Right atrium auricular region (tissue), 2 donors: ENCODE measurements around the gene RERE. TPM values are rescaled to one million over a fixed set of nuclear protein-coding genes. Genes with fewer than 3 reads are reported as not detected.

Experiments
- DNase-seq: peaks from one replicate; pipeline ENCODE4 v3.0.0-alpha.2; 2019; ENCODE audit warnings: low spot score
- H3K27ac ChIP-seq, 2 donors: fragments of 200-600 bp; sonication (generic); 1 replicate in 1 of 2; 2 replicates in 1 of 2; pipeline ENCODE4 v1.5.1; 2016 to 2019
- H3K27me3 ChIP-seq, 2 donors: fragments of 200-600 bp; sonication (generic); one replicate each; pipeline versions ENCODE4 v1.5.1 to v1.6.0; 2017 to 2019
- H3K36me3 ChIP-seq: fragments of 200-600 bp; sonication (generic); one replicate; pipeline ENCODE4 v1.5.1; 2016
- H3K4me1 ChIP-seq, 2 donors: fragments of 200-600 bp; sonication (generic); one replicate each; pipeline versions ENCODE4 v1.5.1 to v1.6.0; 2017 to 2019
- H3K4me3 ChIP-seq, 2 donors: fragments of 200-600 bp; sonication (generic); 1 replicate in 1 of 2; 2 replicates in 1 of 2; pipeline ENCODE4 v1.5.1; 2017 to 2019; ENCODE audit warnings: mild to moderate bottlenecking in 1 of 2, moderate library complexity in 1 of 2
- H3K9me3 ChIP-seq, 2 donors: fragments of 200-600 bp; sonication (generic); one replicate each; pipeline ENCODE4 v1.5.1; 2019
- CTCF ChIP-seq, 2 donors: fragments of 200-600 bp; sonication (generic); IDR thresholded peaks; one replicate each; pipeline ENCODE4 v1.5.1; 2019; ENCODE audit warnings: antibody characterized with exemption in 2 of 2
- total RNA-seq, 2 donors: library from RNA; depleted of rRNA; stranded (reverse); fragments of >200 nt; gene quantifications; one replicate each; pipeline ENCODE4 v1.1.0, GENCODE V29; 2016

RERE gene
- total RNA-seq, 2 donors from 2014 or later = 99.8 to 125 TPM

- Histone ChIP-seq H3K4me3 (no peak overlapping the region), H3K27ac (peak overlapping the region; percentile 29 to 86), H3K4me1 (peaks cover 0 to 82% of the 10 kb centered on the region in 2 donors), H3K9me3 (no peaks in the 10 kb centered on the region), H3K36me3 (peaks cover 28% of the 10 kb centered on the region), H3K27me3 (no peaks in the 10 kb centered on the region)
- DNase-seq = no peak
- no peak for TF ChIP-seq CTCF (IDR thresholded peaks at IDR 0.05)
These were observed 426.7 kb downstream of the RERE start for GRCh38 chr1:8390707-8391106.

DNA sequence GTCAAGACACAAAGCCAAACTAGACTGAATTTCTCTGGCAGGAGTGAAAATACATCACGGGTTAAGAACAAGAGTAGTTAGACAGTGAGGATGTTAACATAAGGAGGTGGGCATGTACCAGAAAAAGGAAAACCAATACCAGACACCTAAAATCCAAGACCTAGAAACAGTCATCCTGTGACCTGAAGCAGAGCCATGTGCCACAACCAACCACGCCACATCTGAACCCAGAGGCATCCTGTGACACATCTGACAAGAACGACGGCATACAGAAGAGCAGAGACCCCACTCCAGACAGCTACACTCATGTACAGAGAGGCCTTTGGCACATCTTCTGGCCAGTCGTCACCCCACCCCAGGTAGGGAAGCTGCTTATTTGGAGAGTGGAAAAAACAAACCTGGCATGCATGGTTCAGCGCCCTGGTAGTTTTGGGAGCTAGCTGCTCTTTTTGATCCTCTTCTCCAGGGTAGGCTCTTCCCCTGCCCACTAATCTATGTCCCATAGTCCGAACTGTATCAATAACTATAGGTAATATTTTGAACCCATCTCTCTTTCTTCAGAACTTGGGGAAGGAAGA lies 427.4 kb downstream of the RERE start:
- no peak for DNase-seq
- TF ChIP-seq CTCF (IDR thresholded peaks at IDR 0.05) = no peak
- H3K27ac ChIP-seq = peak overlapping the region; percentile 42 to 86
- peaks cover 0 to 82% of the 10 kb centered on the region in 2 donors for H3K4me1 ChIP-seq
- H3K4me3 ChIP-seq = no peak overlapping the region
- no peaks in the 10 kb centered on the region for H3K9me3 ChIP-seq
- peaks cover 21% of the 10 kb centered on the region for H3K36me3 ChIP-seq
- no peaks in the 10 kb centered on the region for H3K27me3 ChIP-seq

DNA sequence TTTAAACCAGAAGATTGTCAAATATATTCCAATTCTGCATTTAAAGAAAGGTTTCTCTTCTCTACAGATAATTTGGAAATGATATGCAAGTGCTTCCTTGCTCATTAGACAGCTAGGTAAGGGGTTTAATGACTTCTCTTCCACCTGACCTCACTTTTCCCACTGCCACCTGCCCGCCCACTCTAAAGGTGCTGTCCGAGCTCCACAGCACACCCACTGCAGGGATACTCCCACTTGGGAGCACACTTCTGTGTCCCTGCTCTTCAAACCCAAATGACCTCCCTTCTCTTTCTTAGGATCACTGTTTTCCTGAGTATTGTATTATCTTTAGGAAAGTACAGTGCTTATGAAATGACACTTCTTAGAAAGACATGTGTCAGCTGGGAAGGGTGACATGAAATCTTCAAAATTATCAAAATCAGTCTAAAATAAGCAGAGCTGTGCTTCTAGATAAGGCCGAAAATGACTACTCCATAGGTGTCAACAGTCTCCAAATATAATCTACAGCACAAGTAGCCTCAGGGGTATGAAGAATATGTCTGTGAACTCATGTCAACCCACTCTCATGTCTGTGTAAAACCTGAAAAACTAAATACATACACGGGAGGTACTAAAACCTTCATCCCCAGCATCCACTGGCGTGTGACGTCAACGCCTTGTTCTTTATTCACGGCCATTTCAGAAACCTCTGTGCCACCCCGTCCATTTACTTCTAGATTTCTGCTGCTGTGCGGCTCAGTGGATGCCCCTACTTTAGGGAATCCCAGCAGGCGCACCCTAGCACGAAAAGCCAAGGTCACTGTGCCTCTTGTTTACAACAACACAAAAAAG lies 428.5 kb downstream of the RERE start:
- no peak for DNase-seq
- H3K4me1 ChIP-seq = peaks cover 0 to 82% of the 10 kb centered on the region in 2 donors

GRCh38 chr1:8386247-8386646 lies 431.2 kb downstream of the RERE start:
- no peak for TF ChIP-seq CTCF (IDR thresholded peaks at IDR 0.05)
- Histone ChIP-seq H3K27me3 (no peaks in the 10 kb centered on the region), H3K4me3 (no peak overlapping the region), H3K4me1 (peaks cover 0 to 82% of the 10 kb centered on the region in 2 donors), H3K36me3 (peaks cover 20% of the 10 kb centered on the region), H3K9me3 (no peaks in the 10 kb centered on the region), H3K27ac (peak overlapping the region in 1 of 2 donors; percentile 48)
- DNase-seq = no peak

More for the DNA sequence above, 428.5 kb downstream of the RERE start:
- Histone ChIP-seq H3K9me3 (no peaks in the 10 kb centered on the region), H3K36me3 (peaks cover 27% of the 10 kb centered on the region), H3K27me3 (no peaks in the 10 kb centered on the region), H3K4me3 (no peak overlapping the region), H3K27ac (peak overlapping the region in 1 of 2 donors; percentile 86)
- TF ChIP-seq CTCF (IDR thresholded peaks at IDR 0.05) = no peak

GRCh38 chr1:8384577-8384976 lies 432.9 kb downstream of the RERE start:
- DNase-seq = no peak
- peaks cover 0 to 85% of the 10 kb centered on the region in 2 donors for H3K4me1 ChIP-seq
- peak overlapping the region; percentile 57 to 58 for H3K27ac ChIP-seq
- no peak overlapping the region for H3K4me3 ChIP-seq
- no peak for TF ChIP-seq CTCF (IDR thresholded peaks at IDR 0.05)
- peaks cover 27% of the 10 kb centered on the region for H3K36me3 ChIP-seq
- H3K27me3 ChIP-seq = no peaks in the 10 kb centered on the region
- H3K9me3 ChIP-seq = no peaks in the 10 kb centered on the region
